HEK293 (cell line): Measurements from ENCODE around the gene CNPY4.

Experiments used
- GLIS1 ChIP-seq: fragments of 450-650 bp; formaldehyde crosslinking; IDR thresholded peaks from 2 replicates; pipeline ENCODE4 v1.5.1; 2016; ENCODE audit warnings: missing biosample characterization, missing genetic modification characterization
- HOXA7 ChIP-seq: sonication (generic); formaldehyde crosslinking; IDR thresholded peaks from 2 replicates; pipeline ENCODE4 v1.8.1; 2022; ENCODE audit warnings: missing genetic modification reagents, borderline replicate concordance
- HOXC10 ChIP-seq: sonication (generic); formaldehyde crosslinking; IDR thresholded peaks from 2 replicates; pipeline ENCODE4 v1.8.1; 2023; ENCODE audit warnings: mild to moderate bottlenecking, missing genetic modification reagents
- KLF8 ChIP-seq: fragments of 450-650 bp; formaldehyde crosslinking; IDR thresholded peaks from 2 replicates; pipeline ENCODE4 v1.5.1; 2016; ENCODE audit warnings: missing biosample characterization, missing genetic modification characterization
- PRDM1 ChIP-seq: fragments of 450-650 bp; formaldehyde crosslinking; IDR thresholded peaks from 2 replicates; pipeline ENCODE4; 2016; ENCODE audit warnings: missing biosample characterization, missing genetic modification characterization
- SP3 ChIP-seq: fragments of 450-650 bp; formaldehyde crosslinking; IDR thresholded peaks from 2 replicates; pipeline ENCODE4 v1.5.1; 2016; ENCODE audit warnings: missing biosample characterization, missing genetic modification characterization
- TRIM28 ChIP-seq: IDR thresholded peaks from 2 replicates; pipeline ENCODE4 v1.6.1; 2011; ENCODE audit warnings: low read length, control low read depth, borderline replicate concordance
- YY1 ChIP-seq: fragments of 450-650 bp; formaldehyde crosslinking; IDR thresholded peaks from 2 replicates; pipeline ENCODE4 v1.5.1; 2018; ENCODE audit warnings: missing biosample characterization, missing genetic modification characterization
- ZFP3 ChIP-seq: fragments of 450-650 bp; formaldehyde crosslinking; IDR thresholded peaks from 2 replicates; pipeline ENCODE4 v1.5.1; 2016; ENCODE audit warnings: low read depth, missing biosample characterization, missing genetic modification characterization
- ZNF19 ChIP-seq: fragments of 450-650 bp; formaldehyde crosslinking; IDR thresholded peaks from 2 replicates; pipeline ENCODE4; 2016; ENCODE audit warnings: missing biosample characterization, missing genetic modification characterization, low read depth
- ZNF23 ChIP-seq: fragments of 450-650 bp; formaldehyde crosslinking; IDR thresholded peaks from 2 replicates; pipeline ENCODE4 v1.5.1; 2016; ENCODE audit warnings: missing biosample characterization, missing genetic modification characterization, borderline replicate concordance
- ZNF248 ChIP-seq: fragments of 450-650 bp; formaldehyde crosslinking; IDR thresholded peaks from 2 replicates; pipeline ENCODE4 v1.5.1; 2017; ENCODE audit warnings: missing biosample characterization, missing genetic modification characterization
- ZNF366 ChIP-seq: fragments of 450-650 bp; formaldehyde crosslinking; conservative IDR thresholded peaks from 2 replicates; pipeline ENCODE4 v1.5.1; 2016; ENCODE audit warnings: missing biosample characterization, missing genetic modification characterization
- ZNF473 ChIP-seq: fragments of 450-650 bp; formaldehyde crosslinking; IDR thresholded peaks from 2 replicates; pipeline ENCODE4 v1.5.1; 2017; ENCODE audit warnings: missing biosample characterization, missing genetic modification characterization
- ZNF510 ChIP-seq: fragments of 450-650 bp; formaldehyde crosslinking; IDR thresholded peaks from 2 replicates; pipeline ENCODE4 v1.5.1; 2018; ENCODE audit warnings: mild to moderate bottlenecking, missing genetic modification characterization, missing biosample characterization; ENCODE audit not compliant: insufficient replicate concordance
- ZNF521 ChIP-seq: fragments of 450-650 bp; formaldehyde crosslinking; IDR thresholded peaks from 2 replicates; pipeline ENCODE4 v1.5.1; 2017; ENCODE audit warnings: missing biosample characterization, mild to moderate bottlenecking, missing genetic modification characterization
- ZNF548 ChIP-seq: fragments of 450-650 bp; formaldehyde crosslinking; IDR thresholded peaks from 2 replicates; pipeline ENCODE4 v1.5.1; 2016; ENCODE audit warnings: missing biosample characterization, missing genetic modification characterization
- ZNF596 ChIP-seq: fragments of 450-650 bp; IDR thresholded peaks from 2 replicates; pipeline ENCODE4 v1.5.0; 2018; ENCODE audit warnings: missing biosample characterization, mild to moderate bottlenecking, missing genetic modification characterization, moderate library complexity
- ZNF610 ChIP-seq: fragments of 450-650 bp; formaldehyde crosslinking; IDR thresholded peaks from 2 replicates; pipeline ENCODE4 v1.5.1; 2016; ENCODE audit warnings: missing biosample characterization, missing genetic modification characterization, borderline replicate concordance
- ZNF658 ChIP-seq: fragments of 450-650 bp; formaldehyde crosslinking; IDR thresholded peaks from 2 replicates; pipeline ENCODE4; 2016; ENCODE audit warnings: missing biosample characterization, missing genetic modification characterization
- ZNF701 ChIP-seq: fragments of 450-650 bp; formaldehyde crosslinking; IDR thresholded peaks from 2 replicates; pipeline ENCODE4 v1.5.1; 2016; ENCODE audit warnings: missing biosample characterization, missing genetic modification characterization
- ZNF776 ChIP-seq: fragments of 450-650 bp; formaldehyde crosslinking; IDR thresholded peaks from 2 replicates; pipeline ENCODE4 v1.5.0; 2017; ENCODE audit warnings: missing biosample characterization, missing genetic modification characterization, borderline replicate concordance
- ZNF785 ChIP-seq: fragments of 450-650 bp; formaldehyde crosslinking; IDR thresholded peaks from 2 replicates; pipeline ENCODE4 v1.5.1; 2016; ENCODE audit warnings: missing biosample characterization, missing genetic modification characterization
- ZNF830 ChIP-seq: fragments of 450-650 bp; IDR thresholded peaks from 2 replicates; pipeline ENCODE4 v1.5.0; 2018; ENCODE audit warnings: missing biosample characterization, missing genetic modification characterization, low read depth, mild to moderate bottlenecking, moderate library complexity
- ZNF843 ChIP-seq: fragments of 450-650 bp; formaldehyde crosslinking; IDR thresholded peaks from 2 replicates; pipeline ENCODE4 v1.5.1; 2016; ENCODE audit warnings: missing biosample characterization, missing genetic modification characterization
- ZSCAN30 ChIP-seq: fragments of 450-650 bp; IDR thresholded peaks from 2 replicates; pipeline ENCODE4 v1.5.1; 2018; ENCODE audit warnings: missing biosample characterization, mild to moderate bottlenecking, missing genetic modification characterization, moderate library complexity
- TF ChIP-seq, protein P1 (sequence below): fragments of 450-650 bp; IDR thresholded peaks from 2 replicates; pipeline ENCODE4 v1.5.1; 2018; ENCODE audit warnings: missing biosample characterization, mild to moderate bottlenecking, missing genetic modification characterization
- TF ChIP-seq, protein P2 (sequence below): fragments of 450-650 bp; formaldehyde crosslinking; IDR thresholded peaks from 2 replicates; pipeline ENCODE4 v1.5.1; 2017; ENCODE audit warnings: missing biosample characterization, missing genetic modification characterization
- TF ChIP-seq, protein P3 (sequence below): fragments of 450-650 bp; formaldehyde crosslinking; IDR thresholded peaks from 2 replicates; pipeline ENCODE4 v1.5.1; 2016; ENCODE audit warnings: missing biosample characterization, missing genetic modification characterization
- TF ChIP-seq, protein P4 (sequence below): IDR thresholded peaks from 2 replicates; pipeline ENCODE4 v1.6.1; 2011; ENCODE audit warnings: mild to moderate bottlenecking, low read depth, low read length, borderline replicate concordance
- TF ChIP-seq, protein P5 (sequence below): fragments of 450-650 bp; formaldehyde crosslinking; IDR thresholded peaks from 2 replicates; pipeline ENCODE4; 2016; ENCODE audit warnings: missing biosample characterization, missing genetic modification characterization
- TF ChIP-seq, protein P6 (sequence below): fragments of 450-650 bp; formaldehyde crosslinking; IDR thresholded peaks from 2 replicates; pipeline ENCODE4 v1.5.1; 2016; ENCODE audit warnings: missing biosample characterization, missing genetic modification characterization

CNPY4 gene

DNA sequence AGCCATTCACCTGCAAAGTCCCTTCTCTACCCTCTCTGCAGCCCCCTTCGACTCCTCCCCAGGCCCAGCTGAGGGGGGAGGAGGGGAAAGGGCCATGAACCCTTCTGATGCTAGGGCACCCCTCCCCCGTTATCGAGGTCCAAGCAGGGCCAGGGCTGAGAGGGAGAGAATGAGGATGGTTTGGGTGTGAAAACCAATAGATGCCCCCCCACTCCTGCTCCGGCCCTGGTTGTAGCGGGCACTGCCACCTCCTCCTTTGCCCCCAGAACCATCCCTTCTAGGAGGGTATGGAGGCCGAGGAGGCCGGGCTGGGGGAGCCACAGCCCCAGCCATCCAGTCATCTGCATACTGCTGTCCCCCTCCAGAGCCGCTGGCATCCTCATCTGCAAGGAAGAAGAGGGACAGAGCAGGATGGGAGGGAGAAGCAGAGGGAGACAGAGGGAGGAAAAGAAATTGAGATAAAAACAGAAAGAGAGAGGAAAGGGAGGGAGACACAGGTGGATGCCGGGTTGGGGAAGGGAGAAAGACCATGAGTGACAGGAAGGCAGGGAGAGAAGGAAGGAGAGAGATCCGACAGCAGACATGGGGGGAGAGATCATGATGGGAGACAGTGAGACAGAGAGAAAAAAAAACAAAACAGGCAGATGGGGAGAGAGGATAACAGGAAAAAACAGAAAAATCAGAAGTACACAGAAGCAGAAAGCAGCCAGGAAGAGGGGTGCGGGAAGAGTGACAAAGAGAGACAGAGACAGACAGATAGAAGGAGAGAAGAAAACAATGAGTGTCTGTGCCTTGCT, 50.9 kb downstream of the CNPY4 start (continued):
- TF ChIP-seq ZNF19 (tag by site-specific recombination) (no peak), ZNF510 (tag by site-specific recombination) (no peak), TRIM28 (no peak), SP3 (tag by site-specific recombination) (no peak), HOXA7 (CRISPR knock-in tag) (no peak), ZNF830 (no peak), ZNF23 (tag by site-specific recombination) (no peak), ZNF843 (tag by site-specific recombination) (no peak), ZNF658 (no peak), ZNF548 (tag by site-specific recombination) (no peak), ZNF785 (tag by site-specific recombination) (no peak), HOXC10 (CRISPR knock-in tag) (no peak), ZNF521 (tag by site-specific recombination) (no peak), PRDM1 (tag by site-specific recombination) (peak; percentile 99), YY1 (no peak), ZNF776 (tag by site-specific recombination) (no peak), GLIS1 (tag by site-specific recombination) (no peak), ZNF701 (tag by site-specific recombination) (no peak), ZNF610 (no peak), ZNF473 (tag by site-specific recombination) (no peak), ZFP3 (tag by site-specific recombination) (no peak), ZSCAN30 (no peak), ZNF366 (peak; percentile 87), ZNF248 (tag by site-specific recombination) (no peak), KLF8 (0 out of 2 replicates have a peak, but pooled peaks have one; percentile 21), ZNF596 (tag by site-specific recombination) (no peak)
- TF ChIP-seq, protein P1, sequence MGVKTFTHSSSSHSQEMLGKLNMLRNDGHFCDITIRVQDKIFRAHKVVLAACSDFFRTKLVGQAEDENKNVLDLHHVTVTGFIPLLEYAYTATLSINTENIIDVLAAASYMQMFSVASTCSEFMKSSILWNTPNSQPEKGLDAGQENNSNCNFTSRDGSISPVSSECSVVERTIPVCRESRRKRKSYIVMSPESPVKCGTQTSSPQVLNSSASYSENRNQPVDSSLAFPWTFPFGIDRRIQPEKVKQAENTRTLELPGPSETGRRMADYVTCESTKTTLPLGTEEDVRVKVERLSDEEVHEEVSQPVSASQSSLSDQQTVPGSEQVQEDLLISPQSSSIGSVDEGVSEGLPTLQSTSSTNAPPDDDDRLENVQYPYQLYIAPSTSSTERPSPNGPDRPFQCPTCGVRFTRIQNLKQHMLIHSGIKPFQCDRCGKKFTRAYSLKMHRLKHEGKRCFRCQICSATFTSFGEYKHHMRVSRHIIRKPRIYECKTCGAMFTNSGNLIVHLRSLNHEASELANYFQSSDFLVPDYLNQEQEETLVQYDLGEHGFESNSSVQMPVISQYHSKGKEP (tag by site-specific recombination), result no peak
- TF ChIP-seq, protein P2, sequence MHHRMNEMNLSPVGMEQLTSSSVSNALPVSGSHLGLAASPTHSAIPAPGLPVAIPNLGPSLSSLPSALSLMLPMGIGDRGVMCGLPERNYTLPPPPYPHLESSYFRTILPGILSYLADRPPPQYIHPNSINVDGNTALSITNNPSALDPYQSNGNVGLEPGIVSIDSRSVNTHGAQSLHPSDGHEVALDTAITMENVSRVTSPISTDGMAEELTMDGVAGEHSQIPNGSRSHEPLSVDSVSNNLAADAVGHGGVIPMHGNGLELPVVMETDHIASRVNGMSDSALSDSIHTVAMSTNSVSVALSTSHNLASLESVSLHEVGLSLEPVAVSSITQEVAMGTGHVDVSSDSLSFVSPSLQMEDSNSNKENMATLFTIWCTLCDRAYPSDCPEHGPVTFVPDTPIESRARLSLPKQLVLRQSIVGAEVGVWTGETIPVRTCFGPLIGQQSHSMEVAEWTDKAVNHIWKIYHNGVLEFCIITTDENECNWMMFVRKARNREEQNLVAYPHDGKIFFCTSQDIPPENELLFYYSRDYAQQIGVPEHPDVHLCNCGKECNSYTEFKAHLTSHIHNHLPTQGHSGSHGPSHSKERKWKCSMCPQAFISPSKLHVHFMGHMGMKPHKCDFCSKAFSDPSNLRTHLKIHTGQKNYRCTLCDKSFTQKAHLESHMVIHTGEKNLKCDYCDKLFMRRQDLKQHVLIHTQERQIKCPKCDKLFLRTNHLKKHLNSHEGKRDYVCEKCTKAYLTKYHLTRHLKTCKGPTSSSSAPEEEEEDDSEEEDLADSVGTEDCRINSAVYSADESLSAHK (tag by site-specific recombination), result no peak
- TF ChIP-seq, protein P3, sequence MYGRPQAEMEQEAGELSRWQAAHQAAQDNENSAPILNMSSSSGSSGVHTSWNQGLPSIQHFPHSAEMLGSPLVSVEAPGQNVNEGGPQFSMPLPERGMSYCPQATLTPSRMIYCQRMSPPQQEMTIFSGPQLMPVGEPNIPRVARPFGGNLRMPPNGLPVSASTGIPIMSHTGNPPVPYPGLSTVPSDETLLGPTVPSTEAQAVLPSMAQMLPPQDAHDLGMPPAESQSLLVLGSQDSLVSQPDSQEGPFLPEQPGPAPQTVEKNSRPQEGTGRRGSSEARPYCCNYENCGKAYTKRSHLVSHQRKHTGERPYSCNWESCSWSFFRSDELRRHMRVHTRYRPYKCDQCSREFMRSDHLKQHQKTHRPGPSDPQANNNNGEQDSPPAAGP, result no peak
- TF ChIP-seq, protein P4, sequence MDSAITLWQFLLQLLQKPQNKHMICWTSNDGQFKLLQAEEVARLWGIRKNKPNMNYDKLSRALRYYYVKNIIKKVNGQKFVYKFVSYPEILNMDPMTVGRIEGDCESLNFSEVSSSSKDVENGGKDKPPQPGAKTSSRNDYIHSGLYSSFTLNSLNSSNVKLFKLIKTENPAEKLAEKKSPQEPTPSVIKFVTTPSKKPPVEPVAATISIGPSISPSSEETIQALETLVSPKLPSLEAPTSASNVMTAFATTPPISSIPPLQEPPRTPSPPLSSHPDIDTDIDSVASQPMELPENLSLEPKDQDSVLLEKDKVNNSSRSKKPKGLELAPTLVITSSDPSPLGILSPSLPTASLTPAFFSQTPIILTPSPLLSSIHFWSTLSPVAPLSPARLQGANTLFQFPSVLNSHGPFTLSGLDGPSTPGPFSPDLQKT, result no peak
- TF ChIP-seq, protein P5, sequence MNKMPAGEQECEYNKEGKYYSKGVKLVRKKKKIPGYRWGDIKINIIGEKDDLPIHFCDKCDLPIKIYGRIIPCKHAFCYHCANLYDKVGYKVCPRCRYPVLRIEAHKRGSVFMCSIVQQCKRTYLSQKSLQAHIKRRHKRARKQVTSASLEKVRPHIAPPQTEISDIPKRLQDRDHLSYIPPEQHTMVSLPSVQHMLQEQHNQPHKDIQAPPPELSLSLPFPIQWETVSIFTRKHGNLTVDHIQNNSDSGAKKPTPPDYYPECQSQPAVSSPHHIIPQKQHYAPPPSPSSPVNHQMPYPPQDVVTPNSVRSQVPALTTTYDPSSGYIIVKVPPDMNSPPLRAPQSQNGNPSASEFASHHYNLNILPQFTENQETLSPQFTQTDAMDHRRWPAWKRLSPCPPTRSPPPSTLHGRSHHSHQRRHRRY (tag by site-specific recombination), result no peak
- TF ChIP-seq, protein P6, sequence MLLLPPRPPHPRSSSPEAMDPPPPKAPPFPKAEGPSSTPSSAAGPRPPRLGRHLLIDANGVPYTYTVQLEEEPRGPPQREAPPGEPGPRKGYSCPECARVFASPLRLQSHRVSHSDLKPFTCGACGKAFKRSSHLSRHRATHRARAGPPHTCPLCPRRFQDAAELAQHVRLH (tag by site-specific recombination), result no peak
